Measurements from ENCODE around the gene TMEM259.

Gene TMEM259

GRCh38 chr19:1042689-1043511 is 22.0 kb upstream of the TMEM259 start:
- TF ChIP-seq CTCF (IDR thresholded peaks at IDR 0.05; ENCODE audit: low read depth, low read length, missing control alignments): no peak
- DNase-seq (ENCODE audit: extremely low read depth, low read depth): no peak
- no peak overlapping the region for H3K4me3 ChIP-seq (replicated peaks; ENCODE audit: low read depth, low read length)

GRCh38 chr19:1041835-1042685 is 21.1 kb upstream of the TMEM259 start:
- H3K4me3 ChIP-seq (replicated peaks; ENCODE audit: low read depth, low read length): no peak overlapping the region
- DNase-seq (ENCODE audit: extremely low read depth, low read depth): no peak
- TF ChIP-seq CTCF (IDR thresholded peaks at IDR 0.05; ENCODE audit: low read depth, low read length, missing control alignments): no peak

- peak overlapping the region; percentile 50; the same call in 1 of the 2 replicates for H3K4me3 ChIP-seq (replicated peaks; ENCODE audit: low read depth, low read length)
- no peak for TF ChIP-seq CTCF (IDR thresholded peaks at IDR 0.05; ENCODE audit: low read depth, low read length, missing control alignments)
- DNase-seq (ENCODE audit: extremely low read depth, low read depth): no peak
Measured at GRCh38 chr19:1041272-1041834, 20.4 kb upstream of the TMEM259 start.

- peak overlapping the region; percentile 50 for H3K4me3 ChIP-seq (replicated peaks; ENCODE audit: low read depth, low read length)
- DNase-seq (ENCODE audit: extremely low read depth, low read depth): peak; percentile 86
- no peak for TF ChIP-seq CTCF (IDR thresholded peaks at IDR 0.05; ENCODE audit: low read depth, low read length, missing control alignments)
Measured at GRCh38 chr19:1040476-1041271, 19.8 kb upstream of the TMEM259 start.

DNA sequence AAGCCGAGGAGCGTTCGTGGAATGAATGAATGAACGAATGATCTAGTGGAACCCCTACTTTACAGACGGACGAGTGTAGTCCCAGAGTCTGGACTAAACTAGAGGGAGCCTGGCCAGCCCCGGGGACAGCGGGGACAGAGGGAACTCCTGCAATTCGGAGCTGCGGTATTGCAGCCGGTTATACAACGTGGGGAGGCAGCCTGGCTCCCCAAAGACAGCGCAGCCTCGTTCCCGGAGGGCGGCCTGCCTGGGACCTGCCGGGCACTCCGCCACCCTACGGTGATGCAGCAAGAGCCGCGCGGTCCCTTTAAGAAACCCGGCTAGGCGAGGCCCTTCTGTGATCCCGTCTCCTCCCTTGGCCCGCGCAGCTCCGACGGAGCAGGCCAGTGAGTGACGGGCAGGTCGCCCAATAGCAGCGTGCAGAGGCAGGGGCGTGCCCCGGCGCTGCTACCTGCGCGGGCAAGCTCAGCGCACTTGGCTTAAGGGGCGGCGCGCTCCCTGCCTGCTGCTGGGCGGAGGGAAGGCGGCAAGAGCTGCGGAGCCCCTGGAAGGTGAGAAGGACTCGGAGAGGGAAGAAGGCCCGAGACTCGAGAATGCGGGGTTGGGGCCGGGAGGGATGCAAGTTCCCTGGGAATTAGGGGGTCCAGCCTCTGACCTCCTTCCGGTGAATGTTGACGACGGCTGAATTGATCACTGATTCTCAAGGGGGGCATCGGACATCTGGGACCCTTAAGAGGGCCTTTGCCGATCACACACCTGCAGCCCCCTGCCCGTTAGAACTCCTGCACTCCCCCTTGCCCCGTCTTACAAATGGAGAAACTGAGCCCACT is 18.9 kb upstream of the TMEM259 start, which contains the start of gene ABCA7:
Gene ABCA7 (plus strand): TSS at position 462 of the 830 bp plus-strand sequence. CDS start 1,255 bp downstream, outside the sequence.
- H3K4me3 ChIP-seq (replicated peaks; ENCODE audit: low read depth, low read length): peak within 1 kb of the TSS; percentile 50
- peak; percentile 91 for DNase-seq (ENCODE audit: extremely low read depth, low read depth)
- no peak for TF ChIP-seq CTCF (IDR thresholded peaks at IDR 0.05; ENCODE audit: low read depth, low read length, missing control alignments)

Measured in HFF-Myc (cell line).